Measurements from ENCODE around the gene PSMA6.
A peak's percentile ranks its signal among the peaks of the same experiment; 100 is the strongest.

DNA sequence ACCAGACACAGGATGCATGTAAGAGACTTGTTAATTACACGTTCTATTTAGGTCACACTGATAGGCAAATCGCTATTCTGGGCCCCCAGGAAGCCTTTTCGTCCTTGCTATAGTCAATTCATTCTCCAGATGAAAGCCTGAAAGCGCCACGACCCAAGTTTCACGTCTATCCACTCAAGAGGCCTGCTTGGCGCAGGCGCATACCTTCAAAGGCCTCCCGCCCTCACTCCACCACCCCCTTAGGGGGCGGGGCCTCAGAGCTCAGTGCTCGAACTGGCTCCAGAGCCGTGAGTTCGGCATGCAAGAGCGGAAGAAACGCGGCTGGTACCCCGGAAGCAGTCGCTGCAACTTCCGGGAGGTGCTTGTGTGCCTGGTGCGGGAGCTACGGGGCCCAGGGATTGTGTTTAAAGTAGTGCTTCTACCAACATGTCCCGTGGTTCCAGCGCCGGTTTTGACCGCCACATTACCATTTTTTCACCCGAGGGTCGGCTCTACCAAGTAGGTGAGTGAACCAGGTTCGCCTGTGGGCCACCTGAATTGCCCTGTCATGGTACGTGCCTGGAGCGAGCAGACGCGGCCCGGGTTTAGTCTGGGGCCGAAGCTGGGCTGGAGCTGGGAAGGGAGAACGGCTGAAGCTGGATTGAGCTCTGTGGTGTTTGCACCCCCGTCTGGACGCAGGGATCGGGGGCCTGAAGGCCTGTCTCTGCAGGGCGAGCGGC is at the start of gene PSMA6:
- no peak for TF ChIP-seq SREBF2 (IDR thresholded peaks at IDR 0.05)
- TF ChIP-seq NFE2L2 (conservative IDR thresholded peaks at IDR 0.05; ENCODE audit: low read length): no peak
- no peak for TF ChIP-seq RAD21 (conservative IDR thresholded peaks at IDR 0.05 in 1 of 2, IDR thresholded peaks at IDR 0.05 in 1 of 2)
- TF ChIP-seq, protein P1, sequence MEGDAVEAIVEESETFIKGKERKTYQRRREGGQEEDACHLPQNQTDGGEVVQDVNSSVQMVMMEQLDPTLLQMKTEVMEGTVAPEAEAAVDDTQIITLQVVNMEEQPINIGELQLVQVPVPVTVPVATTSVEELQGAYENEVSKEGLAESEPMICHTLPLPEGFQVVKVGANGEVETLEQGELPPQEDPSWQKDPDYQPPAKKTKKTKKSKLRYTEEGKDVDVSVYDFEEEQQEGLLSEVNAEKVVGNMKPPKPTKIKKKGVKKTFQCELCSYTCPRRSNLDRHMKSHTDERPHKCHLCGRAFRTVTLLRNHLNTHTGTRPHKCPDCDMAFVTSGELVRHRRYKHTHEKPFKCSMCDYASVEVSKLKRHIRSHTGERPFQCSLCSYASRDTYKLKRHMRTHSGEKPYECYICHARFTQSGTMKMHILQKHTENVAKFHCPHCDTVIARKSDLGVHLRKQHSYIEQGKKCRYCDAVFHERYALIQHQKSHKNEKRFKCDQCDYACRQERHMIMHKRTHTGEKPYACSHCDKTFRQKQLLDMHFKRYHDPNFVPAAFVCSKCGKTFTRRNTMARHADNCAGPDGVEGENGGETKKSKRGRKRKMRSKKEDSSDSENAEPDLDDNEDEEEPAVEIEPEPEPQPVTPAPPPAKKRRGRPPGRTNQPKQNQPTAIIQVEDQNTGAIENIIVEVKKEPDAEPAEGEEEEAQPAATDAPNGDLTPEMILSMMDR (IDR thresholded peaks at IDR 0.05): no peak
- TF ChIP-seq MAX (IDR thresholded peaks at IDR 0.05): peak; percentile 89
- peak; percentile 34 for TF ChIP-seq POLR2A (IDR thresholded peaks at IDR 0.05; ENCODE audit: low read length)
- no peak for TF ChIP-seq EP300 (IDR thresholded peaks at IDR 0.05)
- TF ChIP-seq JUN (IDR thresholded peaks at IDR 0.05): peak; percentile 53 to 91; a peak in 4 of 5 replicates

All from A549 (cell line).